Keratinocyte (primary cell): Measurements from ENCODE around the gene FAM53B. TPM values are rescaled to one million over a fixed set of nuclear protein-coding genes. Genes with fewer than 3 reads are reported as not detected.
"Not testable (repeated sequence)": the region's sequence is repeated elsewhere in the genome, so short reads cannot be mapped to it uniquely, and the experiment has no call there.

Source experiments
- DNase-seq: peaks from one replicate; pipeline ENCODE4 v3.0.0-alpha.2; 2011; ENCODE audit warnings: low read depth, missing footprints, low spot score
- FAIRE-seq: peaks from 2 replicates; lab custom pipeline; 2011; peaks lifted over from hg19 to GRCh38; lab: Jason Lieb, UNC
- H2AFZ ChIP-seq: 2 replicates; pipeline ENCODE4 v1.6.0; 2012; ENCODE audit warnings: low read length, control low read depth, inconsistent platforms; ENCODE audit not compliant: control insufficient read depth
- H3K27ac ChIP-seq: 2 replicates; pipeline ENCODE4 v1.5.1; 2011; ENCODE audit warnings: low read length; ENCODE audit not compliant: control insufficient read depth, insufficient read depth
- H3K27me3 ChIP-seq: 3 replicates; pipeline ENCODE4 v1.6.0; 2011; ENCODE audit warnings: low read length; ENCODE audit not compliant: control insufficient read depth, insufficient read depth; ENCODE audit errors: extremely low read depth
- H3K36me3 ChIP-seq, 2 experiments: 2 replicates in 1 of 2; 3 replicates in 1 of 2; pipeline ENCODE4 v1.5.1; 2011; ENCODE audit warnings: low read length in 2 of 2, mild to moderate bottlenecking in 1 of 2; ENCODE audit not compliant: control insufficient read depth in 2 of 2, insufficient read depth in 2 of 2; ENCODE audit errors: extremely low read depth in 1 of 2
- H3K4me1 ChIP-seq: 3 replicates; pipeline ENCODE4 v1.5.1; 2011; ENCODE audit warnings: low read length; ENCODE audit not compliant: control insufficient read depth, insufficient read depth; ENCODE audit errors: extremely low read depth
- H3K4me2 ChIP-seq: 3 replicates; pipeline ENCODE4 v1.6.0; 2011; ENCODE audit warnings: low read depth, low read length; ENCODE audit not compliant: control insufficient read depth, insufficient read depth; ENCODE audit errors: extremely low read depth
- H3K4me3 ChIP-seq, 3 experiments: fragments of 200-600 bp in 1 of 3; sonication (generic) in 1 of 3; 2 replicates in 2 of 3; 3 replicates in 1 of 3; pipeline ENCODE4 v1.5.1; 2011 to 2016; ENCODE audit warnings: low read length in 3 of 3, mild to moderate bottlenecking in 3 of 3, control low read depth in 2 of 3, inconsistent platforms in 1 of 3, low read depth in 1 of 3, mixed read lengths in 1 of 3, mixed run types in 1 of 3, moderate library complexity in 1 of 3; ENCODE audit not compliant: control insufficient read depth in 2 of 3, insufficient read depth in 2 of 3; ENCODE audit errors: extremely low read depth in 1 of 3
- H3K79me2 ChIP-seq: 2 replicates; pipeline ENCODE4 v1.6.0; 2012; ENCODE audit warnings: low read length; ENCODE audit not compliant: control insufficient read depth, insufficient read depth
- H3K9ac ChIP-seq: 3 replicates; pipeline ENCODE4 v1.6.0; 2011; ENCODE audit warnings: low read length; ENCODE audit not compliant: control insufficient read depth, insufficient read depth; ENCODE audit errors: extremely low read depth
- H3K9me1 ChIP-seq: 3 replicates; pipeline ENCODE4 v1.6.0; 2011; ENCODE audit warnings: low read length; ENCODE audit not compliant: control insufficient read depth, insufficient read depth; ENCODE audit errors: extremely low read depth
- H3K9me3 ChIP-seq: 2 replicates; pipeline ENCODE4 v1.5.1; 2012; ENCODE audit warnings: low read depth, low read length; ENCODE audit not compliant: control insufficient read depth
- H4K20me1 ChIP-seq: 3 replicates; pipeline ENCODE4 v1.6.0; 2011; ENCODE audit warnings: low read length; ENCODE audit not compliant: control insufficient read depth, insufficient read depth; ENCODE audit errors: extremely low read depth
- EZH2 ChIP-seq: IDR thresholded peaks from one replicate; pipeline ENCODE4 v1.6.1; 2012; ENCODE audit warnings: inconsistent platforms, mild to moderate bottlenecking, low read length, moderate library complexity
- dilution Hi-C: fragments of 300-500 bp; cut with MboI; formaldehyde crosslinking; loops from one replicate; pipeline ENCODE4 v1.7.0; 2020; ENCODE audit warnings: low sequenced_read_pairs; ENCODE audit not compliant: extremely low pct_ligation_motif_present
- polyA plus RNA-seq, 5 experiments: library from polyadenylated mRNA; depleted of rRNA in 3 of 5; stranded (reverse) in 3 of 5; stranded (forward) in 1 of 5; unstranded in 1 of 5; fragments of >200 nt; gene quantifications; 1 replicate in 1 of 5; 2 replicates in 3 of 5; 3 replicates in 1 of 5; pipeline versions ENCODE4 v1.2.1 to v1.2.3, GENCODE V29; 2011 to 2012; ENCODE audit warnings: missing spikeins in 2 of 5, low read depth in 1 of 5, low replicate concordance in 1 of 5
- TF ChIP-seq, protein P1 (sequence below), 3 experiments: IDR thresholded peaks in 1 of 3; conservative IDR thresholded peaks in 1 of 3; optimal IDR thresholded peaks in 1 of 3; 2 replicates in 2 of 3; 3 replicates in 1 of 3; pipeline versions ENCODE3 to v1.5.1; 2011; ENCODE audit warnings: low read length in 3 of 3, mild to moderate bottlenecking in 3 of 3, moderate library complexity in 2 of 3, control low read depth in 1 of 3, inconsistent platforms in 1 of 3; ENCODE audit not compliant: insufficient read depth in 2 of 3; ENCODE audit errors: extremely low read depth in 1 of 3

The FAM53B gene
- polyA plus RNA-seq, 1 donor (not counting 4 experiments of a cell fraction or from before 2014, with no cell fraction given): 8.6 TPM

DNA sequence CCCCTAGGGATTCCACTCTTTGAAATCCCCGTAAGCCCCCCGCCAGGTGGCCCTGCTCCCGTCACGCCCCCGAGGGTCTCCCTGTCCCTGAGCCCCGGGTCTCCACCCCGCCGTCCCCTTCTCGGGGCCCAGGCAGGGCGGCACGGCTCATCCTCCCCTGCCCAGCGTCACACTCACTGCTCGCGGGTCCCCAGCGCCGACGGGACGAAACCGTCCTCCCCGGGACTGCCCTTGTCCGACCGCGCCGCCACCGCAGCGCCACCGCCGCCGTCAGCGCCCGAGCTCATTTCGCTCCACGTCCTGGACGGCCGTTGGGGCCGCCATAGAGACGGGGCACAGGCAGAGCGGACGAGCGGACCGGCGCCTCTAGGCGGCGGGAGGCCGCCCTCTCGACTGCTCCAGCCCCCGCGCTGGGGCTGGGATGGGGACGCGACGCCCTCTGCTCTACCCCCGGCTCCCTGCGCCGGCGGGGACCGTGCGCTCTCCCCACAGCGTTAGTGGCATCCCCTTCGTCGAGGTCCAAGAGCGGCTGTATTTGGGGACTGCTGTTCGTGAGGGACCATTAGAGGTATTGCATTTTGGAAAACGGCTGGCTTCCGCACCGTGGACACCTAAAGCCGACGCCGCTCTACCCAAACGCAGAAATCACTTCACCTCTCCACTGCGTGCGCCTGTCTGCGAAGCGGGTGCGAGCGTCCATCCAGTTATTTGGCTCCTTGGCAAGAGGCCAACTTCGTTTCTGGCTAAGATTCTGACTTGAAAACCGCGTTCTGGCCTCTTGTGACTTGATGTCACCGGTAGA lies 47.6 kb upstream of the FAM53B start, which contains the start of gene EEF1AKMT2:
EEF1AKMT2 (minus strand) TSS at position 341 of the 802 bp plus-strand sequence; CDS start at position 287, 54 bp downstream.
- Histone ChIP-seq H3K9me1 (no peaks in the 10 kb centered on the region), H3K9ac (peak within 1 kb of the TSS; percentile 96), H3K27ac (peak within 1 kb of the TSS; percentile 79), H3K4me1 (peaks cover 6% of the 10 kb centered on the region), H3K9me3 (no peaks in the 10 kb centered on the region), H4K20me1 (no peaks in the 10 kb centered on the region), H3K36me3 (peaks cover 1 to 4% of the 10 kb centered on the region in 2 experiments), H3K79me2 (peaks cover 28% of the 10 kb centered on the region), H3K27me3 (no peaks in the 10 kb centered on the region), H3K4me3 (peak within 1 kb of the TSS; percentile 88 to 99 (median 97)), H3K4me2 (peak within 1 kb of the TSS; percentile 81), H2AFZ (peak within 1 kb of the TSS; percentile 99)
- dilution Hi-C loops: no loop called here
- DNase-seq (no peak), FAIRE-seq (peak; percentile 39)
- no peak for TF ChIP-seq EZH2
- TF ChIP-seq, protein P1, sequence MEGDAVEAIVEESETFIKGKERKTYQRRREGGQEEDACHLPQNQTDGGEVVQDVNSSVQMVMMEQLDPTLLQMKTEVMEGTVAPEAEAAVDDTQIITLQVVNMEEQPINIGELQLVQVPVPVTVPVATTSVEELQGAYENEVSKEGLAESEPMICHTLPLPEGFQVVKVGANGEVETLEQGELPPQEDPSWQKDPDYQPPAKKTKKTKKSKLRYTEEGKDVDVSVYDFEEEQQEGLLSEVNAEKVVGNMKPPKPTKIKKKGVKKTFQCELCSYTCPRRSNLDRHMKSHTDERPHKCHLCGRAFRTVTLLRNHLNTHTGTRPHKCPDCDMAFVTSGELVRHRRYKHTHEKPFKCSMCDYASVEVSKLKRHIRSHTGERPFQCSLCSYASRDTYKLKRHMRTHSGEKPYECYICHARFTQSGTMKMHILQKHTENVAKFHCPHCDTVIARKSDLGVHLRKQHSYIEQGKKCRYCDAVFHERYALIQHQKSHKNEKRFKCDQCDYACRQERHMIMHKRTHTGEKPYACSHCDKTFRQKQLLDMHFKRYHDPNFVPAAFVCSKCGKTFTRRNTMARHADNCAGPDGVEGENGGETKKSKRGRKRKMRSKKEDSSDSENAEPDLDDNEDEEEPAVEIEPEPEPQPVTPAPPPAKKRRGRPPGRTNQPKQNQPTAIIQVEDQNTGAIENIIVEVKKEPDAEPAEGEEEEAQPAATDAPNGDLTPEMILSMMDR (optimal IDR thresholded peaks at IDR 0.05 in 1 of 3, IDR thresholded peaks at IDR 0.05 in 1 of 3, conservative IDR thresholded peaks at IDR 0.05 in 1 of 3; ENCODE audit: extremely low read depth in 1 of 3, insufficient read depth in 2 of 3, low read length in 3 of 3): peak in 1 of 3 experiments; percentile 21

DNA sequence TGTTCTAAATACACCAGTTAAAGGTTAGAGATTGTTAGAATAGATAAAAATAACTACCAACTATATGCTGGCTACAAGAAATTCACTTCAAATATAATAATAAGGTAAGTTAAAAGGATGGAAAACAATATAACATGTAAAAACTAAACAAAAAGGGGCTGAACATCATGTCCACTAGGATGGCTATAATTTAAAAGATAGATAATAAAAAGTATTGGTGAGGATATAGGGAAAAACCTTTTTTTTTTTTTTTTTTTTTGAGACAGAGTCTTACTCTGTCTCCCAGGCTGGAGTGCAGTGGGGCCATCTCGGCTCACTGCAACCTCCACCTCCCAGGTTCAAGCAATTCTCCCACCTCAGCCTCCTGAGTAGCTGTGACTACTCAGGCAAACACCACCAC lies 38.7 kb upstream of the FAM53B start:
- H3K79me2 ChIP-seq, FAIRE-seq, H3K9ac ChIP-seq, H3K4me1 ChIP-seq, H2AFZ ChIP-seq, DNase-seq, H3K9me1 ChIP-seq, H4K20me1 ChIP-seq, H3K9me3 ChIP-seq, dilution Hi-C loops, H3K27me3 ChIP-seq, H3K4me2 ChIP-seq, H3K27ac ChIP-seq, H3K4me3 ChIP-seq: not testable (repeated sequence)
- peaks cover 0 to 14% of the 10 kb centered on the region in 2 experiments for H3K36me3 ChIP-seq
